SK-N-SH (cell line): Measurements from ENCODE around the gene HSPA12A. TPM values are rescaled to one million over a fixed set of nuclear protein-coding genes. Genes with fewer than 3 reads are reported as not detected.

Experiments
- CTCF ChIA-PET: fragments of 300-600, 350-600 bp; formaldehyde crosslinking; extraction: SDS; loops from one replicate; lab custom pipeline; 2021; lab: Yijun Ruan, JAX
- POLR2A ChIA-PET: fragments of 350-600 bp; sonication (Branson Sonifier 250); formaldehyde crosslinking; extraction: SDS; loops from one replicate; lab custom pipeline; 2020; ENCODE audit warnings: antibody characterized with exemption, inconsistent platforms; lab: Yijun Ruan, JAX
- DNase-seq: peaks from one replicate; pipeline ENCODE4 v3.0.0; 2012
- H2AFZ ChIP-seq: fragments of 200-600 bp; sonication (generic); 2 replicates; pipeline ENCODE4 v1.8.1; 2016; ENCODE audit warnings: antibody characterized with exemption, mild to moderate bottlenecking, low read depth
- H3F3A ChIP-seq: fragments of 200-600 bp; sonication (generic); replicated peaks from 2 replicates; pipeline ENCODE3; 2016; ENCODE audit warnings: antibody characterized with exemption, mild to moderate bottlenecking; ENCODE audit not compliant: insufficient read depth
- H3K27ac ChIP-seq, 2 experiments: fragments of 200-500 bp in 1 of 2; fragments of 200-600 bp in 1 of 2; sonication (Bioruptor generic) in 1 of 2; sonication (generic), shearing (Covaris generic) in 1 of 2; 2 replicates each; pipeline versions ENCODE4 v1.5.1 to v1.6.1; 2014 to 2016; ENCODE audit warnings: low read depth in 2 of 2, inconsistent platforms in 1 of 2, low read length in 1 of 2, mild to moderate bottlenecking in 1 of 2, mixed read lengths in 1 of 2
- H3K27me3 ChIP-seq: fragments of 200-600 bp; sonication (generic), shearing (Covaris generic); 2 replicates; pipeline ENCODE4 v1.6.1; 2016; ENCODE audit warnings: mixed run types; ENCODE audit not compliant: insufficient read depth
- H3K36me3 ChIP-seq, 2 experiments: fragments of 200-500 bp in 1 of 2; fragments of 200-600 bp in 1 of 2; sonication (Bioruptor generic) in 1 of 2; sonication (generic) in 1 of 2; replicated peaks in 1 of 2; 2 replicates each; pipeline versions ENCODE3 to v1.5.1; 2014 to 2016; ENCODE audit warnings: low read length in 1 of 2, mild to moderate bottlenecking in 1 of 2; ENCODE audit not compliant: insufficient read depth in 2 of 2, control insufficient read depth in 1 of 2
- H3K4me1 ChIP-seq, 2 experiments: fragments of 200-500 bp in 1 of 2; fragments of 200-600 bp in 1 of 2; sonication (Bioruptor generic) in 1 of 2; sonication (generic), shearing (Covaris generic) in 1 of 2; 2 replicates each; pipeline versions ENCODE4 v1.5.1 to v1.6.1; 2014 to 2016; ENCODE audit warnings: low read depth in 1 of 2, low read length in 1 of 2, mixed run types in 1 of 2; ENCODE audit not compliant: insufficient read depth in 2 of 2, control insufficient read depth in 1 of 2
- H3K4me2 ChIP-seq: fragments of 200-600 bp; sonication (generic), shearing (Covaris generic); 2 replicates; pipeline ENCODE4 v1.6.1; 2017; ENCODE audit warnings: mixed run types
- H3K4me3 ChIP-seq, 2 experiments: fragments of 200-500 bp in 1 of 2; fragments of 200-600 bp in 1 of 2; sonication (Bioruptor generic) in 1 of 2; sonication (generic), shearing (Covaris generic) in 1 of 2; 2 replicates each; pipeline versions ENCODE4 v1.5.1 to v1.8.1; 2014 to 2016; ENCODE audit warnings: low read depth in 2 of 2, inconsistent platforms in 1 of 2, low read length in 1 of 2, mild to moderate bottlenecking in 1 of 2, mixed read lengths in 1 of 2, moderate library complexity in 1 of 2
- H3K79me2 ChIP-seq: fragments of 200-600 bp; sonication (generic); 2 replicates; pipeline ENCODE4 v1.8.1; 2017; ENCODE audit warnings: mild to moderate bottlenecking; ENCODE audit not compliant: insufficient read depth
- H3K9ac ChIP-seq: fragments of 200-600 bp; sonication (generic); 2 replicates; pipeline ENCODE4 v1.6.1; 2017; ENCODE audit warnings: mixed run types
- H3K9me2 ChIP-seq: fragments of 200-600 bp; sonication (generic); 2 replicates; pipeline ENCODE4 v1.6.1; 2017; ENCODE audit warnings: mixed run types
- H3K9me3 ChIP-seq: fragments of 200-600 bp; sonication (generic); 2 replicates; pipeline ENCODE4 v1.6.1; 2017; ENCODE audit warnings: mixed run types, mild to moderate bottlenecking, moderate library complexity
- H4K20me1 ChIP-seq: fragments of 200-600 bp; sonication (generic); 2 replicates; pipeline ENCODE4 v1.6.1; 2017; ENCODE audit warnings: mild to moderate bottlenecking, mixed run types; ENCODE audit not compliant: insufficient read depth
- EP300 ChIP-seq, 2 experiments: IDR thresholded peaks; 2 replicates each; pipeline versions ENCODE4 v1.4.0 to v1.6.1; 2012; ENCODE audit warnings: borderline replicate concordance in 1 of 2, low read depth in 1 of 2, low read length in 1 of 2
- FOXJ3 ChIP-seq: sonication (generic); formaldehyde crosslinking; IDR thresholded peaks from 2 replicates; pipeline ENCODE4 v1.5.1; 2020; ENCODE audit warnings: mild to moderate bottlenecking, missing genetic modification reagents
- GABPA ChIP-seq: IDR thresholded peaks from 2 replicates; pipeline ENCODE4 v1.4.0; 2012; ENCODE audit warnings: low read depth, mild to moderate bottlenecking
- JUND ChIP-seq: IDR thresholded peaks from 2 replicates; pipeline ENCODE4 v1.4.0; 2012
- MEF2A ChIP-seq: IDR thresholded peaks from 2 replicates; pipeline ENCODE4 v1.4.0; 2012; ENCODE audit warnings: low read depth, borderline replicate concordance
- MXI1 ChIP-seq: IDR thresholded peaks from 2 replicates; pipeline ENCODE4 v1.6.1; 2012; ENCODE audit warnings: mild to moderate bottlenecking, low read depth, low read length, improper control_type of control experiment
- NRF1 ChIP-seq: IDR thresholded peaks from 2 replicates; pipeline ENCODE4 v1.6.1; 2012; ENCODE audit warnings: low read depth, mild to moderate bottlenecking, low read length
- POLR2AphosphoS5 ChIP-seq: IDR thresholded peaks from 2 replicates; pipeline ENCODE4 v1.6.1; 2012; ENCODE audit warnings: low read depth, low read length
- REST ChIP-seq: IDR thresholded peaks from 2 replicates; pipeline ENCODE4 v1.6.1; 2012; ENCODE audit warnings: mild to moderate bottlenecking, low read depth, low read length, moderate library complexity
- RFX5 ChIP-seq: IDR thresholded peaks from 2 replicates; pipeline ENCODE4 v1.6.1; 2012; ENCODE audit warnings: mild to moderate bottlenecking, improper control_type of control experiment, low read length
- TCF12 ChIP-seq: IDR thresholded peaks from 2 replicates; pipeline ENCODE4 v1.4.0; 2012
- YY1 ChIP-seq: IDR thresholded peaks from 2 replicates; pipeline ENCODE4 v1.4.0; 2012; ENCODE audit warnings: low read depth, mild to moderate bottlenecking
- WGBS: methylation state at CpG from one replicate; pipeline ENCODE4 v1.1.6; 2017; ENCODE audit warnings: low lambda C conversion rate; 5-methylcytosine and 5-hydroxymethylcytosine counted together
- polyA plus RNA-seq, 3 experiments: library from polyadenylated mRNA; depleted of rRNA; stranded (reverse); fragments of >200 nt; gene quantifications; 2 replicates each; pipeline ENCODE4 v1.2.3, GENCODE V29; 2012
- TF ChIP-seq, protein P1 (sequence below): fragments of 200-600 bp; sonication (generic); IDR thresholded peaks from 2 replicates; pipeline ENCODE4 v1.6.1; 2017; ENCODE audit warnings: antibody characterized with exemption, mild to moderate bottlenecking, moderate library complexity
- TF ChIP-seq, protein P2 (sequence below): fragments of 150-350 bp; IDR thresholded peaks from 2 replicates; pipeline ENCODE4 v1.6.1; 2016; ENCODE audit warnings: mild to moderate bottlenecking, low read depth, low read length
- TF ChIP-seq, protein P3 (sequence below): IDR thresholded peaks from 2 replicates; pipeline ENCODE4; 2012

HSPA12A gene
- polyA plus RNA-seq, 1 of the 3 experiments (the other 2 are of a cell fraction) = 2.9 TPM

- H2AFZ ChIP-seq = no peak overlapping the region
- H3K4me1 ChIP-seq = peaks cover 0 to 35% of the 10 kb centered on the region in 2 experiments; a peak in 2 of 4 replicates
- no peak overlapping the region for H3K9ac ChIP-seq
- WGBS = 94% methylated on average over 3 of the region's 13 CpGs
- H3K79me2 ChIP-seq = no peaks in the 10 kb centered on the region
- peak overlapping the region in 1 of 2 experiments; percentile 72; a peak in 1 of 4 replicates for H3K27ac ChIP-seq
- no peaks in the 10 kb centered on the region for H4K20me1 ChIP-seq
- DNase-seq = peak; percentile 65
- POLR2A ChIA-PET = no interaction called here
- H3K9me2 ChIP-seq = no peaks in the 10 kb centered on the region
- no peaks in the 10 kb centered on the region for H3K9me3 ChIP-seq
- TF ChIP-seq RFX5 (no peak), NRF1 (no peak), JUND (no peak), YY1 (no peak), FOXJ3 (no peak), MEF2A (no peak), GABPA (no peak), MXI1 (no peak; the same call in 1 of the 2 replicates), EP300 (IDR thresholded peaks at IDR 0.05; ENCODE audit: borderline replicate concordance in 1 of 2, low read depth in 1 of 2, low read length in 1 of 2) (no peak), POLR2AphosphoS5 (no peak)
- TF ChIP-seq, protein P1, sequence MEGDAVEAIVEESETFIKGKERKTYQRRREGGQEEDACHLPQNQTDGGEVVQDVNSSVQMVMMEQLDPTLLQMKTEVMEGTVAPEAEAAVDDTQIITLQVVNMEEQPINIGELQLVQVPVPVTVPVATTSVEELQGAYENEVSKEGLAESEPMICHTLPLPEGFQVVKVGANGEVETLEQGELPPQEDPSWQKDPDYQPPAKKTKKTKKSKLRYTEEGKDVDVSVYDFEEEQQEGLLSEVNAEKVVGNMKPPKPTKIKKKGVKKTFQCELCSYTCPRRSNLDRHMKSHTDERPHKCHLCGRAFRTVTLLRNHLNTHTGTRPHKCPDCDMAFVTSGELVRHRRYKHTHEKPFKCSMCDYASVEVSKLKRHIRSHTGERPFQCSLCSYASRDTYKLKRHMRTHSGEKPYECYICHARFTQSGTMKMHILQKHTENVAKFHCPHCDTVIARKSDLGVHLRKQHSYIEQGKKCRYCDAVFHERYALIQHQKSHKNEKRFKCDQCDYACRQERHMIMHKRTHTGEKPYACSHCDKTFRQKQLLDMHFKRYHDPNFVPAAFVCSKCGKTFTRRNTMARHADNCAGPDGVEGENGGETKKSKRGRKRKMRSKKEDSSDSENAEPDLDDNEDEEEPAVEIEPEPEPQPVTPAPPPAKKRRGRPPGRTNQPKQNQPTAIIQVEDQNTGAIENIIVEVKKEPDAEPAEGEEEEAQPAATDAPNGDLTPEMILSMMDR = no peak
- TF ChIP-seq, protein P2, sequence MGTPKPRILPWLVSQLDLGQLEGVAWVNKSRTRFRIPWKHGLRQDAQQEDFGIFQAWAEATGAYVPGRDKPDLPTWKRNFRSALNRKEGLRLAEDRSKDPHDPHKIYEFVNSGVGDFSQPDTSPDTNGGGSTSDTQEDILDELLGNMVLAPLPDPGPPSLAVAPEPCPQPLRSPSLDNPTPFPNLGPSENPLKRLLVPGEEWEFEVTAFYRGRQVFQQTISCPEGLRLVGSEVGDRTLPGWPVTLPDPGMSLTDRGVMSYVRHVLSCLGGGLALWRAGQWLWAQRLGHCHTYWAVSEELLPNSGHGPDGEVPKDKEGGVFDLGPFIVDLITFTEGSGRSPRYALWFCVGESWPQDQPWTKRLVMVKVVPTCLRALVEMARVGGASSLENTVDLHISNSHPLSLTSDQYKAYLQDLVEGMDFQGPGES = no peak
- TF ChIP-seq, protein P3, sequence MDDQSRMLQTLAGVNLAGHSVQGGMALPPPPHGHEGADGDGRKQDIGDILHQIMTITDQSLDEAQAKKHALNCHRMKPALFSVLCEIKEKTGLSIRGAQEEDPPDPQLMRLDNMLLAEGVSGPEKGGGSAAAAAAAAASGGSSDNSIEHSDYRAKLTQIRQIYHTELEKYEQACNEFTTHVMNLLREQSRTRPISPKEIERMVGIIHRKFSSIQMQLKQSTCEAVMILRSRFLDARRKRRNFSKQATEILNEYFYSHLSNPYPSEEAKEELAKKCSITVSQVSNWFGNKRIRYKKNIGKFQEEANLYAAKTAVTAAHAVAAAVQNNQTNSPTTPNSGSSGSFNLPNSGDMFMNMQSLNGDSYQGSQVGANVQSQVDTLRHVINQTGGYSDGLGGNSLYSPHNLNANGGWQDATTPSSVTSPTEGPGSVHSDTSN = no peak
- no peaks in the 10 kb centered on the region for H3F3A ChIP-seq
- H3K36me3 ChIP-seq = no peaks in the 10 kb centered on the region
- H3K27me3 ChIP-seq = no peaks in the 10 kb centered on the region
- H3K4me3 ChIP-seq = peak overlapping the region; percentile 70 to 74
- CTCF ChIA-PET = interaction anchor here (1.3 to 1.6 kb wide), 3 partner anchors 16 to 113 kb away, joined by 3 to 4 read pairs (median 4); no protein-coding TSS in a partner anchor
- H3K4me2 ChIP-seq = peak overlapping the region; percentile 97
Observed at GRCh38 chr10:116740971-116741370, 1.4 kb downstream of the HSPA12A start.

GRCh38 chr10:116738339-116738738 is 4.0 kb downstream of the HSPA12A start:
- POLR2A ChIA-PET = interaction anchor here (0.9 kb wide), 1 partner anchor 40 kb away, joined by 3 read pairs; no protein-coding TSS in a partner anchor
- no peaks in the 10 kb centered on the region for H3K27me3 ChIP-seq
- H3K79me2 ChIP-seq = no peaks in the 10 kb centered on the region
- no peaks in the 10 kb centered on the region for H3F3A ChIP-seq
- H3K9me2 ChIP-seq = no peaks in the 10 kb centered on the region
- DNase-seq = no peak
- H3K9ac ChIP-seq = no peak overlapping the region
- 91% methylated on average over 5 of the region's 5 CpGs for WGBS
- CTCF ChIA-PET = interaction anchor here (0.9 to 3.9 kb wide), 7 partner anchors 18 to 63 kb away, joined by 3 to 27 read pairs (median 5); no protein-coding TSS in a partner anchor
- H3K27ac ChIP-seq = peak overlapping the region in 1 of 2 experiments; percentile 80; a peak in 2 of 4 replicates
- no peaks in the 10 kb centered on the region for H4K20me1 ChIP-seq
- H3K4me2 ChIP-seq = no peak overlapping the region
- no peaks in the 10 kb centered on the region for H3K36me3 ChIP-seq
- H3K9me3 ChIP-seq = no peaks in the 10 kb centered on the region
- H2AFZ ChIP-seq = no peak overlapping the region
- TF ChIP-seq TCF12 (no peak), REST (no peak), NRF1 (no peak)
- TF ChIP-seq, protein P2 = no peak
- H3K4me3 ChIP-seq = no peak overlapping the region
- H3K4me1 ChIP-seq = peaks cover 0 to 35% of the 10 kb centered on the region in 2 experiments; a peak in 2 of 4 replicates
